ENCODE results near the gene PEX14. TPM values are rescaled to one million over a fixed set of nuclear protein-coding genes. Genes with fewer than 3 reads are reported as not detected.

PEX14 gene
- total and polyA plus RNA-seq, 9 of the 15 experiments (the other 6 are each of a cell fraction or from before 2014, with no cell fraction given): 2.6 to 45.7 (median 22.7) TPM

GRCh38 chr1:10601342-10602070 lies 126.8 kb downstream of the PEX14 start (continued):
- TF ChIP-seq ZNF318 (IDR thresholded peaks at IDR 0.05; ENCODE audit: borderline replicate concordance in 1 of 2, low read depth in 1 of 2) (no peak), HDAC2 (IDR thresholded peaks at IDR 0.05) (no peak), GATAD2A (IDR thresholded peaks at IDR 0.05) (no peak), COPS2 (conservative IDR thresholded peaks at IDR 0.05) (no peak), NR2C1 (IDR thresholded peaks at IDR 0.05) (no peak), NR2C1 (tag; IDR thresholded peaks at IDR 0.05) (no peak), THAP7 (CRISPR knock-in tag; IDR thresholded peaks at IDR 0.05) (no peak)
